ENCODE results near the gene KCNS1. TPM values are rescaled to one million over a fixed set of nuclear protein-coding genes. Genes with fewer than 3 reads are reported as not detected.

Gene KCNS1
- total RNA-seq, 1 experiment from 2014 or later = 1.2 TPM

DNA sequence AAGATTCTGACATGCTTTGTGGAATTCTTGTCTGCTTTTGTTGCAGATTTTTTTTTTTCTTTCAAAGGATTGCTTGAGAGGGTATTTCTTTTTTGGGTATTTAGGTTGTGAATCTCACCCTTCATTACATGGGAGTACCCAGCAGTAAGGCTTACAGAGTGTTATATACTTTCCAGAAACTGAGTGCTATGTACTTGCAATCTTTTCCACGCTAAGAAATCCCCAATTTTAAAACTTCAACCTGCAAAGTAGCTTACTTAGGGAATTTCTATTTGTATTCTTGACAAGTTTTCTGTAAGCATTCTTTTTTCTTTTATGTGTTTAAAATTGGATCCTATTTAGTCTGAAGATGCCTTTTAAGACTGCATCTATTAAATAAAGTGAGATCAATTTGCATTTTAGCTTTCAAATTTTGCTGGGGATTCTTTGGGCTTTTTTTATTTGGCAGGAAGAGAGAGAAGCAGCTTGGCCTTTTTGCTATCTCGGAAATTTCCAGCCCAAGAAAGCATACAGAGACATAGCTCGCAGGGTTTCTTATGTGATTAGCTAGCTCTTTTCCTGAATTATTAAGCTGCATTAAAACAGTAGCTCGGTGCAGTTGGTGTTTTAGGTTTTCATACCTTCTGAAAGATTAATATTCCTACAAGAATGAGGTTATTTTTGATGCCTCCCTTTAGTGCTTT lies 42.6 kb downstream of the KCNS1 start (continued):
- TF ChIP-seq ERG (CRISPR knock-in tag; IDR thresholded peaks at IDR 0.05) = no peak

DNA sequence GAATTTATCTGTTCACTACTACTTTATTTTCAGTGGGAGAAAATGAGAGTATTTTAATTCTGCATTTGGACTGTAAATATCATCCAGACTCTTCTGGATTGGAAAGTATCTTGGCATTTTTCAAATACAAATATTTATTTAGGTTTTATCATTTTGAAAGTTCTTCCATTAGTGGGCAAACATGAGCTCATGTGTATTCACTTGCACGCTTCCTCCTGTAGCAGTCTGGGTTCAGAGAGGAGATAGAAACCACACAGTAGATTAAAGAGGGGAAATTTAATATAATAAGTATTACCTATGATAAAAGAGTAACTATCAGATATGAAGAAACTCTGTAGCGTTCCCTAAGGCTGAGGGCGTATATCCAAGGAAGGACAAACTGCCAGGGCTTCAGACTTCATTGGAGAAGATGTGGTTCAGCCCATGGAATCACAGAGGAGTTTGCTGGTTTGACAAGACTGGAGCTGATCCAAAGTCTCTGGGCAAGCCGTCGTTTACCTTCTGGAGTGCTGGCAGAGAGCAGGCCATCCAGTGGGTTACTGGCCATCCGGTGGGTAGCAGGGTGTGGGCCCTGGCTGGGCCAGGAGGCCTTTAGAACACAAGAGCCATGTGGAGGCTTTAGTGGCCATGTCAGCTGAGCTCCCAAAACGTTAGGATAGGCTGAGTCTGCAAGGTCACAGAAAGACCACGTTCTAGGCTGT lies 44.3 kb downstream of the KCNS1 start:
- no peaks in the 10 kb centered on the region for H3K27me3 Mint-ChIP-seq (ENCODE audit: low read depth)
- no peak for ATAC-seq
- no peaks in the 10 kb centered on the region for H3K9me3 Mint-ChIP-seq
- ChIA-PET CTCF (interaction anchor here (5.1 kb wide), 1 partner anchor 12 kb away, joined by 37 read pairs; no protein-coding TSS in a partner anchor), POLR2A (no interaction called here)
- peaks cover 21% of the 10 kb centered on the region for H3K4me1 Mint-ChIP-seq
- no peaks in the 10 kb centered on the region for H3K36me3 Mint-ChIP-seq
- no peak for DNase-seq (ENCODE audit: low spot score)
- no peak overlapping the region for H3K4me3 Mint-ChIP-seq
- TF ChIP-seq ERG (CRISPR knock-in tag; IDR thresholded peaks at IDR 0.05) = no peak
- TF ChIP-seq TP53 (CRISPR knock-in tag; IDR thresholded peaks at IDR 0.05) = no peak
- no peak for TF ChIP-seq ATF1 (CRISPR knock-in tag; IDR thresholded peaks at IDR 0.05)
- TF ChIP-seq, protein P1, sequence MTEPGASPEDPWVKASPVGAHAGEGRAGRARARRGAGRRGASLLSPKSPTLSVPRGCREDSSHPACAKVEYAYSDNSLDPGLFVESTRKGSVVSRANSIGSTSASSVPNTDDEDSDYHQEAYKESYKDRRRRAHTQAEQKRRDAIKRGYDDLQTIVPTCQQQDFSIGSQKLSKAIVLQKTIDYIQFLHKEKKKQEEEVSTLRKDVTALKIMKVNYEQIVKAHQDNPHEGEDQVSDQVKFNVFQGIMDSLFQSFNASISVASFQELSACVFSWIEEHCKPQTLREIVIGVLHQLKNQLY (CRISPR knock-in tag; IDR thresholded peaks at IDR 0.05) = no peak
- no peak for TF ChIP-seq NFATC4 (CRISPR knock-in tag; IDR thresholded peaks at IDR 0.05)
- no peak for TF ChIP-seq ZNF232 (CRISPR knock-in tag; IDR thresholded peaks at IDR 0.05)
- no peak for TF ChIP-seq FOXP1 (CRISPR knock-in tag; IDR thresholded peaks at IDR 0.05; ENCODE audit: borderline replicate concordance)
- no peak for TF ChIP-seq MXD4 (CRISPR knock-in tag; IDR thresholded peaks at IDR 0.05; ENCODE audit: borderline replicate concordance)
- no peak for TF ChIP-seq SP1 (CRISPR knock-in tag; conservative IDR thresholded peaks at IDR 0.05)
- TF ChIP-seq, protein P2, sequence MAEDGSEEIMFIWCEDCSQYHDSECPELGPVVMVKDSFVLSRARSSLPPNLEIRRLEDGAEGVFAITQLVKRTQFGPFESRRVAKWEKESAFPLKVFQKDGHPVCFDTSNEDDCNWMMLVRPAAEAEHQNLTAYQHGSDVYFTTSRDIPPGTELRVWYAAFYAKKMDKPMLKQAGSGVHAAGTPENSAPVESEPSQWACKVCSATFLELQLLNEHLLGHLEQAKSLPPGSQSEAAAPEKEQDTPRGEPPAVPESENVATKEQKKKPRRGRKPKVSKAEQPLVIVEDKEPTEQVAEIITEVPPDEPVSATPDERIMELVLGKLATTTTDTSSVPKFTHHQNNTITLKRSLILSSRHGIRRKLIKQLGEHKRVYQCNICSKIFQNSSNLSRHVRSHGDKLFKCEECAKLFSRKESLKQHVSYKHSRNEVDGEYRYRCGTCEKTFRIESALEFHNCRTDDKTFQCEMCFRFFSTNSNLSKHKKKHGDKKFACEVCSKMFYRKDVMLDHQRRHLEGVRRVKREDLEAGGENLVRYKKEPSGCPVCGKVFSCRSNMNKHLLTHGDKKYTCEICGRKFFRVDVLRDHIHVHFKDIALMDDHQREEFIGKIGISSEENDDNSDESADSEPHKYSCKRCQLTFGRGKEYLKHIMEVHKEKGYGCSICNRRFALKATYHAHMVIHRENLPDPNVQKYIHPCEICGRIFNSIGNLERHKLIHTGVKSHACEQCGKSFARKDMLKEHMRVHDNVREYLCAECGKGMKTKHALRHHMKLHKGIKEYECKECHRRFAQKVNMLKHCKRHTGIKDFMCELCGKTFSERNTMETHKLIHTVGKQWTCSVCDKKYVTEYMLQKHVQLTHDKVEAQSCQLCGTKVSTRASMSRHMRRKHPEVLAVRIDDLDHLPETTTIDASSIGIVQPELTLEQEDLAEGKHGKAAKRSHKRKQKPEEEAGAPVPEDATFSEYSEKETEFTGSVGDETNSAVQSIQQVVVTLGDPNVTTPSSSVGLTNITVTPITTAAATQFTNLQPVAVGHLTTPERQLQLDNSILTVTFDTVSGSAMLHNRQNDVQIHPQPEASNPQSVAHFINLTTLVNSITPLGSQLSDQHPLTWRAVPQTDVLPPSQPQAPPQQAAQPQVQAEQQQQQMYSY (CRISPR knock-in tag; IDR thresholded peaks at IDR 0.05) = no peak
- H3K27ac Mint-ChIP-seq = no peak overlapping the region

- H3K27me3 Mint-ChIP-seq (ENCODE audit: low read depth) = no peaks in the 10 kb centered on the region
- no peaks in the 10 kb centered on the region for H3K36me3 Mint-ChIP-seq
- CTCF ChIA-PET = interaction anchor here (5.1 kb wide), 1 partner anchor 11 kb away, joined by 37 read pairs; no protein-coding TSS in a partner anchor
- DNase-seq (ENCODE audit: low spot score) (no peak), ATAC-seq (no peak)
- TF ChIP-seq TCF7 (CRISPR knock-in tag; IDR thresholded peaks at IDR 0.05; ENCODE audit: low read depth) = no peak
- TF ChIP-seq, protein P3, sequence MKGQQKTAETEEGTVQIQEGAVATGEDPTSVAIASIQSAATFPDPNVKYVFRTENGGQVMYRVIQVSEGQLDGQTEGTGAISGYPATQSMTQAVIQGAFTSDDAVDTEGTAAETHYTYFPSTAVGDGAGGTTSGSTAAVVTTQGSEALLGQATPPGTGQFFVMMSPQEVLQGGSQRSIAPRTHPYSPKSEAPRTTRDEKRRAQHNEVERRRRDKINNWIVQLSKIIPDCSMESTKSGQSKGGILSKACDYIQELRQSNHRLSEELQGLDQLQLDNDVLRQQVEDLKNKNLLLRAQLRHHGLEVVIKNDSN (CRISPR knock-in tag; IDR thresholded peaks at IDR 0.05) = no peak
- TF ChIP-seq, protein P4, sequence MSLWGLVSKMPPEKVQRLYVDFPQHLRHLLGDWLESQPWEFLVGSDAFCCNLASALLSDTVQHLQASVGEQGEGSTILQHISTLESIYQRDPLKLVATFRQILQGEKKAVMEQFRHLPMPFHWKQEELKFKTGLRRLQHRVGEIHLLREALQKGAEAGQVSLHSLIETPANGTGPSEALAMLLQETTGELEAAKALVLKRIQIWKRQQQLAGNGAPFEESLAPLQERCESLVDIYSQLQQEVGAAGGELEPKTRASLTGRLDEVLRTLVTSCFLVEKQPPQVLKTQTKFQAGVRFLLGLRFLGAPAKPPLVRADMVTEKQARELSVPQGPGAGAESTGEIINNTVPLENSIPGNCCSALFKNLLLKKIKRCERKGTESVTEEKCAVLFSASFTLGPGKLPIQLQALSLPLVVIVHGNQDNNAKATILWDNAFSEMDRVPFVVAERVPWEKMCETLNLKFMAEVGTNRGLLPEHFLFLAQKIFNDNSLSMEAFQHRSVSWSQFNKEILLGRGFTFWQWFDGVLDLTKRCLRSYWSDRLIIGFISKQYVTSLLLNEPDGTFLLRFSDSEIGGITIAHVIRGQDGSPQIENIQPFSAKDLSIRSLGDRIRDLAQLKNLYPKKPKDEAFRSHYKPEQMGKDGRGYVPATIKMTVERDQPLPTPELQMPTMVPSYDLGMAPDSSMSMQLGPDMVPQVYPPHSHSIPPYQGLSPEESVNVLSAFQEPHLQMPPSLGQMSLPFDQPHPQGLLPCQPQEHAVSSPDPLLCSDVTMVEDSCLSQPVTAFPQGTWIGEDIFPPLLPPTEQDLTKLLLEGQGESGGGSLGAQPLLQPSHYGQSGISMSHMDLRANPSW (CRISPR knock-in tag; conservative IDR thresholded peaks at IDR 0.05; ENCODE audit: low read depth) = no peak
- no peak for TF ChIP-seq ZNF138 (CRISPR knock-in tag; conservative IDR thresholded peaks at IDR 0.05)
- TF ChIP-seq, protein P5, sequence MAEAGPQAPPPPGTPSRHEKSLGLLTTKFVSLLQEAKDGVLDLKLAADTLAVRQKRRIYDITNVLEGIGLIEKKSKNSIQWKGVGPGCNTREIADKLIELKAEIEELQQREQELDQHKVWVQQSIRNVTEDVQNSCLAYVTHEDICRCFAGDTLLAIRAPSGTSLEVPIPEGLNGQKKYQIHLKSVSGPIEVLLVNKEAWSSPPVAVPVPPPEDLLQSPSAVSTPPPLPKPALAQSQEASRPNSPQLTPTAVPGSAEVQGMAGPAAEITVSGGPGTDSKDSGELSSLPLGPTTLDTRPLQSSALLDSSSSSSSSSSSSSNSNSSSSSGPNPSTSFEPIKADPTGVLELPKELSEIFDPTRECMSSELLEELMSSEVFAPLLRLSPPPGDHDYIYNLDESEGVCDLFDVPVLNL (CRISPR knock-in tag; IDR thresholded peaks at IDR 0.05; ENCODE audit: borderline replicate concordance, low read depth) = no peak
- TF ChIP-seq, protein P6, sequence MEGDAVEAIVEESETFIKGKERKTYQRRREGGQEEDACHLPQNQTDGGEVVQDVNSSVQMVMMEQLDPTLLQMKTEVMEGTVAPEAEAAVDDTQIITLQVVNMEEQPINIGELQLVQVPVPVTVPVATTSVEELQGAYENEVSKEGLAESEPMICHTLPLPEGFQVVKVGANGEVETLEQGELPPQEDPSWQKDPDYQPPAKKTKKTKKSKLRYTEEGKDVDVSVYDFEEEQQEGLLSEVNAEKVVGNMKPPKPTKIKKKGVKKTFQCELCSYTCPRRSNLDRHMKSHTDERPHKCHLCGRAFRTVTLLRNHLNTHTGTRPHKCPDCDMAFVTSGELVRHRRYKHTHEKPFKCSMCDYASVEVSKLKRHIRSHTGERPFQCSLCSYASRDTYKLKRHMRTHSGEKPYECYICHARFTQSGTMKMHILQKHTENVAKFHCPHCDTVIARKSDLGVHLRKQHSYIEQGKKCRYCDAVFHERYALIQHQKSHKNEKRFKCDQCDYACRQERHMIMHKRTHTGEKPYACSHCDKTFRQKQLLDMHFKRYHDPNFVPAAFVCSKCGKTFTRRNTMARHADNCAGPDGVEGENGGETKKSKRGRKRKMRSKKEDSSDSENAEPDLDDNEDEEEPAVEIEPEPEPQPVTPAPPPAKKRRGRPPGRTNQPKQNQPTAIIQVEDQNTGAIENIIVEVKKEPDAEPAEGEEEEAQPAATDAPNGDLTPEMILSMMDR (IDR thresholded peaks at IDR 0.05) = no peak
- H3K4me1 Mint-ChIP-seq = peaks cover 21% of the 10 kb centered on the region
- H3K9me3 Mint-ChIP-seq = no peaks in the 10 kb centered on the region
- peak overlapping the region; percentile 21; the same call in 1 of the 2 replicates for H3K27ac Mint-ChIP-seq
- POLR2A ChIA-PET = interaction anchor here (0.7 kb wide), 1 partner anchor 663 kb away, joined by 14 read pairs; no protein-coding TSS in a partner anchor
- H3K4me3 Mint-ChIP-seq = no peak overlapping the region
These were observed 45.9 kb downstream of the KCNS1 start for GRCh38 chr20:45055056-45055455.

Measured in WTC11 (cell line).